ENCODE measurements around the gene LRTM2. TPM values are rescaled to one million over a fixed set of nuclear protein-coding genes. Genes with fewer than 3 reads are reported as not detected.

Gene LRTM2
- total and polyA plus RNA-seq, 2 of the 4 experiments (the other 2 are of a cell fraction) = not detected

DNA sequence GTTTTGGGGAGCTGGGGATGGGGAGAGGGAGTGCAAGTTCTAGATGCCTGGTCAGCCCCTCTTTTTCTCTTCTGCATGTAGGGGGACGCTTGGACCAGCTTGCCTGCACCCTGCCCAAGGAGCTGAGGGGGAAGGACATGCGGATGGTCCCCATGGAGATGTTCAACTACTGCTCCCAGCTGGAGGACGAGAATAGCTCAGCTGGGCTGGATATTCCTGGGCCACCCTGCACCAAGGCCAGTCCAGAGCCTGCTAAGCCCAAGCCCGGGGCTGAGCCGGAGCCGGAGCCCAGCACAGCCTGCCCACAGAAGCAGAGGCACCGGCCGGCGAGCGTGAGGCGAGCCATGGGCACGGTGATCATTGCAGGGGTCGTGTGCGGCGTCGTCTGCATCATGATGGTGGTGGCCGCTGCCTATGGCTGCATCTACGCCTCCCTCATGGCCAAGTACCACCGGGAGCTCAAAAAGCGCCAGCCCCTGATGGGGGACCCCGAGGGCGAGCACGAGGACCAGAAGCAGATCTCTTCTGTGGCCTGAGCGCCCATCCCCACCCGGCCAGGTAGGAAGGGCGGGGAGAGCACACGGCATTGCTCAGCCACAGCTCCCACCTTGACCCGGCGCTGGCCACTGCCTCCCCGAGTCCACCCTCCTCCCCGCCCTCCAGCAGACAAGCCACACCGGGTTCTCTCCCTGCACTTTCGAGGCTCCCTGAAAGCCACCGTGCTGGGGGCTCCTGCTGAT lies 14.0 kb downstream of the LRTM2 start:
- Histone ChIP-seq H3K27ac (ENCODE audit: insufficient read depth, low read length) (no peak overlapping the region), H3K79me1 (ENCODE audit: low read depth in 1 of 2, low read length in 2 of 2) (no peaks in the 10 kb centered on the region), H2AK5ac (ENCODE audit: low read depth, low read length) (no peak overlapping the region), H3K9ac (ENCODE audit: low read depth, low read length) (no peak overlapping the region), H3K14ac (replicated peaks; ENCODE audit: low read depth, low read length) (no peak overlapping the region), H2BK15ac (ENCODE audit: low read depth, low read length) (no peak overlapping the region), H4K20me1 (ENCODE audit: insufficient read depth, low read length) (no peaks in the 10 kb centered on the region; the same call in 1 of the 2 replicates), H3K9me1 (ENCODE audit: insufficient read depth, low read length) (no peaks in the 10 kb centered on the region), H3K18ac (ENCODE audit: low read depth, low read length) (no peak overlapping the region), H2AFZ (replicated peaks; ENCODE audit: low read length, poor library complexity) (no peak overlapping the region), H2AK9ac (replicated peaks; ENCODE audit: low read depth, low read length, poor library complexity) (no peak overlapping the region), H3K56ac (ENCODE audit: extremely low read depth, insufficient read depth, low read length) (no peak overlapping the region), H3K4me3 (ENCODE audit: insufficient read depth, low read depth, low read length) (no peak overlapping the region), H3K36me3 (ENCODE audit: control insufficient read depth, insufficient read depth, low read length) (no peaks in the 10 kb centered on the region), H3K27me3 (ENCODE audit: control insufficient read depth, insufficient read depth, low read length) (peaks cover 45% of the 10 kb centered on the region), H2BK20ac (ENCODE audit: low read depth, low read length) (no peak overlapping the region), H4K8ac (ENCODE audit: low read depth in 2 of 2, low read length in 2 of 2) (no peak overlapping the region), H3K4me2 (ENCODE audit: low read depth, low read length) (no peak overlapping the region), H2BK120ac (ENCODE audit: low read depth, low read length) (no peak overlapping the region), H3K9me3 (ENCODE audit: control insufficient read depth, insufficient read depth, low read length) (no peaks in the 10 kb centered on the region), H3K23ac (ENCODE audit: low read depth, low read length) (no peak overlapping the region), H3K4ac (ENCODE audit: low read depth, low read length) (no peak overlapping the region), H4K91ac (ENCODE audit: insufficient read depth, low read depth, low read length) (no peak overlapping the region), H4K5ac (ENCODE audit: low read depth, low read length) (no peak overlapping the region), H2BK5ac (ENCODE audit: low read depth, low read length, poor library complexity, severe bottlenecking) (no peak overlapping the region), H3K4me1 (ENCODE audit: control insufficient read depth, insufficient read depth, low read length) (no peaks in the 10 kb centered on the region)
- ChIA-PET CTCF (no interaction called here), POLR2A (ENCODE audit: unreplicated experiment) (no interaction called here)
- WGBS, 2 experiments (ENCODE audit: extremely low coverage in 2 of 2, insufficient read length in 1 of 2) = 77% methylated on average over 15 of the region's 34 CpGs; no CpG with 5 or more reads in 1 of the 2 experiments
- TF ChIP-seq FOS (IDR thresholded peaks at IDR 0.05; ENCODE audit: low read depth, low read length) (no peak), BHLHE40 (IDR thresholded peaks at IDR 0.05; ENCODE audit: low read depth, low read length) (no peak), CHD1 (IDR thresholded peaks at IDR 0.05; ENCODE audit: low read depth, low read length) (no peak), MXI1 (IDR thresholded peaks at IDR 0.05; ENCODE audit: borderline replicate concordance, low read depth, low read length) (no peak), CTCF (conservative IDR thresholded peaks at IDR 0.05; ENCODE audit: low read depth, low read length) (no peak), RCOR1 (IDR thresholded peaks at IDR 0.05; ENCODE audit: insufficient replicate concordance, low read length) (no peak), RAD21 (IDR thresholded peaks at IDR 0.05; ENCODE audit: low read length) (no peak), SMC3 (IDR thresholded peaks at IDR 0.05; ENCODE audit: low read depth, low read length) (no peak), MAZ (IDR thresholded peaks at IDR 0.05; ENCODE audit: borderline replicate concordance, low read depth, low read length) (no peak), USF2 (IDR thresholded peaks at IDR 0.05; ENCODE audit: low read depth, low read length) (no peak), RFX5 (IDR thresholded peaks at IDR 0.05; ENCODE audit: low read depth, low read length) (no peak)
- dilution Hi-C loops (cut with HindIII; ENCODE audit: low sequenced_read_pairs, unreplicated experiment) (no loop called here), intact Hi-C loops (cut with micrococcal nuclease) (no loop called here), in situ Hi-C loops (cut with MboI; ENCODE audit: low sequenced_read_pairs) (no loop called here)
- no peak for DNase-seq
- ATAC-seq (ENCODE audit: low read depth) = no peak
- no TSS peak for BruUV-seq (replicated peaks)

All from IMR-90 (cell line).